Measurements from ENCODE around the gene LRRC38.

DNA sequence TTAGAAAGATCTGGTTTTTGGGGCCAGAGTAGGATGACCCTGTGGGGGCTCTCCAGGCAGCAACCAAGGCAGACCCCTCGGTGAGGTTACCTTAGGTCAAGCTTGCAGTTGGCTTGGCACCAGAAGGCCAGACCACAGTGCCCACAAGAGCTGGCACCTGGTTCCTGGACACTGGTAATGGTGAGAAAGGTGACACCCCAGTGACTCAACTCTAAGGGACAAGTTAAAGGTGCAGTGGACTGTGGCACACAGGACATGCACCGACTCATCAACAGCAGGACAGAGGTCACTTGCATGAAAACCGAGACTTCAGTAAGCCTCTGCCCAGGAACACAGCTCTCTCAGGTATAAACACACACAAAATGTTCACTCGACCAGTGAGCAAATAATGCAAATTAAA is 6.7 kb downstream of the LRRC38 start:
- TF ChIP-seq, protein P1, sequence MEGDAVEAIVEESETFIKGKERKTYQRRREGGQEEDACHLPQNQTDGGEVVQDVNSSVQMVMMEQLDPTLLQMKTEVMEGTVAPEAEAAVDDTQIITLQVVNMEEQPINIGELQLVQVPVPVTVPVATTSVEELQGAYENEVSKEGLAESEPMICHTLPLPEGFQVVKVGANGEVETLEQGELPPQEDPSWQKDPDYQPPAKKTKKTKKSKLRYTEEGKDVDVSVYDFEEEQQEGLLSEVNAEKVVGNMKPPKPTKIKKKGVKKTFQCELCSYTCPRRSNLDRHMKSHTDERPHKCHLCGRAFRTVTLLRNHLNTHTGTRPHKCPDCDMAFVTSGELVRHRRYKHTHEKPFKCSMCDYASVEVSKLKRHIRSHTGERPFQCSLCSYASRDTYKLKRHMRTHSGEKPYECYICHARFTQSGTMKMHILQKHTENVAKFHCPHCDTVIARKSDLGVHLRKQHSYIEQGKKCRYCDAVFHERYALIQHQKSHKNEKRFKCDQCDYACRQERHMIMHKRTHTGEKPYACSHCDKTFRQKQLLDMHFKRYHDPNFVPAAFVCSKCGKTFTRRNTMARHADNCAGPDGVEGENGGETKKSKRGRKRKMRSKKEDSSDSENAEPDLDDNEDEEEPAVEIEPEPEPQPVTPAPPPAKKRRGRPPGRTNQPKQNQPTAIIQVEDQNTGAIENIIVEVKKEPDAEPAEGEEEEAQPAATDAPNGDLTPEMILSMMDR (IDR thresholded peaks at IDR 0.05; ENCODE audit: insufficient read depth, low read length, poor library complexity, severe bottlenecking): no peak
- no peak for TF ChIP-seq EZH2phosphoT487 (conservative IDR thresholded peaks at IDR 0.05; ENCODE audit: low read length)

All from SU-DHL-6 (cell line).